Mesendoderm (in vitro differentiated cells): ENCODE results near the gene PSMA5.

Source experiments
- DNase-seq: peaks from one replicate; pipeline ENCODE4 v3.0.0; 2013
- H2AK5ac ChIP-seq: 2 replicates; pipeline ENCODE4 v1.6.1; 2013; ENCODE audit warnings: low read length, inconsistent platforms
- H2BK120ac ChIP-seq: 2 replicates; pipeline ENCODE4 v1.6.1; 2013; ENCODE audit warnings: low read depth, mild to moderate bottlenecking, low read length, moderate library complexity, mixed read lengths
- H2BK15ac ChIP-seq: replicated peaks from 2 replicates; pipeline ENCODE4 v1.6.1; 2013; ENCODE audit warnings: low read depth, mild to moderate bottlenecking, moderate library complexity
- H2BK5ac ChIP-seq: 2 replicates; pipeline ENCODE4 v1.6.1; 2013; ENCODE audit warnings: low read length, inconsistent platforms
- H3K18ac ChIP-seq: 2 replicates; pipeline ENCODE4 v1.6.1; 2013; ENCODE audit warnings: mild to moderate bottlenecking, low read length, mixed read lengths
- H3K23ac ChIP-seq: one replicate; pipeline ENCODE4 v1.6.1; 2013; ENCODE audit warnings: low read length
- H3K27ac ChIP-seq: 2 replicates; pipeline ENCODE4 v1.5.1; 2013; ENCODE audit warnings: low read depth, mild to moderate bottlenecking, inconsistent platforms, low read length, moderate library complexity
- H3K27me3 ChIP-seq: 2 replicates; pipeline ENCODE4 v1.6.1; 2013; ENCODE audit warnings: low read length, control low read depth, mild to moderate bottlenecking, inconsistent platforms; ENCODE audit not compliant: insufficient read depth, poor library complexity
- H3K36me3 ChIP-seq: 2 replicates; pipeline ENCODE4 v1.6.1; 2013; ENCODE audit warnings: low read length, inconsistent platforms; ENCODE audit not compliant: control insufficient read depth, insufficient read depth
- H3K4ac ChIP-seq: one replicate; pipeline ENCODE4 v1.6.1; 2013; ENCODE audit warnings: low read depth, mild to moderate bottlenecking, low read length, moderate library complexity
- H3K4me1 ChIP-seq: 2 replicates; pipeline ENCODE4 v1.6.1; 2013; ENCODE audit warnings: low read depth, low read length, inconsistent platforms; ENCODE audit not compliant: control insufficient read depth
- H3K4me2 ChIP-seq: 2 replicates; pipeline ENCODE4 v1.6.1; 2013; ENCODE audit warnings: low read length
- H3K4me3 ChIP-seq: 2 replicates; pipeline ENCODE4 v1.5.1; 2013; ENCODE audit warnings: mild to moderate bottlenecking, low read length
- H3K56ac ChIP-seq: one replicate; pipeline ENCODE4 v1.6.1; 2013; ENCODE audit warnings: low read length
- H3K79me1 ChIP-seq: 2 replicates; pipeline ENCODE4 v1.6.1; 2013; ENCODE audit warnings: low read length, inconsistent platforms
- H3K79me2 ChIP-seq: 2 replicates; pipeline ENCODE4 v1.6.1; 2013; ENCODE audit warnings: mild to moderate bottlenecking, low read length; ENCODE audit not compliant: control insufficient read depth, insufficient read depth
- H3K9ac ChIP-seq: 2 replicates; pipeline ENCODE4 v1.6.1; 2013; ENCODE audit warnings: low read length, inconsistent platforms
- H4K5ac ChIP-seq: one replicate; pipeline ENCODE4 v1.6.1; 2013; ENCODE audit warnings: low read length
- H4K8ac ChIP-seq: one replicate; pipeline ENCODE4 v1.6.1; 2013; ENCODE audit warnings: low read depth, mild to moderate bottlenecking, control low read depth, low read length, moderate library complexity
- WGBS: extraction: QIAGEN DNeasy Blood & Tissue Kit; methylation state at CpG from one replicate; pipeline ENCODE4 v1.1.7; 2013; ENCODE audit warnings: low lambda C conversion rate, missing lambda C conversion rate; ENCODE audit not compliant: insufficient coverage; ENCODE audit errors: extremely low coverage; 5-methylcytosine and 5-hydroxymethylcytosine counted together

The PSMA5 gene

DNA sequence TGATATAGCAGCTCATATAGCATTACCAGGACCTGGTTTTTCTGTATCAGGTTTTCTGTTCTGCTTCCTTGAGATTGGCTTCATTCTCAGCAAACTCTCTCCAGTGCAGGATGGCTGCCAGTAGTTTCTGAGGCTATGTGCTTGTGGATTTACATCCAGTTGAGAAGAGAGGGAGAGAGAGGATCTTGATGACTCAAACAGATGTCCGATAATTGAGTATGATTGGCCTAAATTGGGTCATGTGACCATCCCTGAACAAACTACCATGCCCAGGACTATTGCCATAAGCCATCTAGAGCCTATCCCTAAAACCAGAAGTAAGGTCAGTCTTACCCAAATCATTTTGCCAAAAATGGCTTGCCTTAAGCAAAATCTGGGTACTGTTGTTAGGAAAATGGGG lies 18.1 kb upstream of the PSMA5 start:
- no peak overlapping the region for H2BK15ac ChIP-seq
- no peak overlapping the region for H3K18ac ChIP-seq
- H3K4me3 ChIP-seq, result no peak overlapping the region
- H3K27me3 ChIP-seq, result peaks cover 2% of the 10 kb centered on the region
- H3K4me1 ChIP-seq, result no peaks in the 10 kb centered on the region
- WGBS, result no CpG with 5 or more reads among the region's 1 CpG
- no peak overlapping the region for H2AK5ac ChIP-seq
- H2BK120ac ChIP-seq, result no peak overlapping the region
- no peak for DNase-seq
- no peak overlapping the region for H3K9ac ChIP-seq
- no peaks in the 10 kb centered on the region for H3K36me3 ChIP-seq
- no peak overlapping the region for H3K4me2 ChIP-seq
- H3K23ac ChIP-seq, result no peak overlapping the region
- no peak overlapping the region for H3K27ac ChIP-seq
- H3K56ac ChIP-seq, result no peak overlapping the region
- no peak overlapping the region for H4K5ac ChIP-seq
- H2BK5ac ChIP-seq, result no peak overlapping the region
- H3K79me1 ChIP-seq, result no peaks in the 10 kb centered on the region
- no peak overlapping the region for H4K8ac ChIP-seq
- no peak overlapping the region for H3K4ac ChIP-seq
- H3K79me2 ChIP-seq, result no peaks in the 10 kb centered on the region

DNA sequence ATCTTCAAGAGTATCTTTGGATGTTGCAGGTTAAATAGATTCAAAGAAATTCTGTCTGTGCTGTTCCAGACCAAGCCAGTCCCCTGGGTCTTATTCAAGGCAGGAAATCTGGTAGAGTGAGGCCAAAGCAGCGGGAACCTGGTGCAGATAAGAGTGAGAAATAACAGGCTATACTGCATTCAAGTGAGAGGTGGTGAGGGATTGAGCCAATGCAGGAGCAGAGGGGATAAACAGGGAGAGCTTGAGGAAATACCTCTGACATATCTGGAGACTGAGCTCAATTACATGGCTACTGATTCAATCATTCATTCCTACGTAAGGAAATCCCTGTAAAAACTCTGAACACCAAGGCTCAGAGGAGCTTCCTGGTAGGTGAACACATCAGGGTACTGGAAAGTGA lies 17.2 kb upstream of the PSMA5 start:
- Histone ChIP-seq H3K4ac (no peak overlapping the region), H3K79me1 (no peaks in the 10 kb centered on the region), H3K36me3 (no peaks in the 10 kb centered on the region), H3K4me2 (no peak overlapping the region), H3K23ac (no peak overlapping the region), H2BK15ac (no peak overlapping the region), H3K79me2 (no peaks in the 10 kb centered on the region), H2BK120ac (no peak overlapping the region), H4K8ac (no peak overlapping the region), H3K56ac (no peak overlapping the region), H3K27me3 (peaks cover 2% of the 10 kb centered on the region), H4K5ac (no peak overlapping the region), H3K18ac (no peak overlapping the region), H2BK5ac (no peak overlapping the region), H2AK5ac (no peak overlapping the region), H3K4me1 (no peaks in the 10 kb centered on the region), H3K4me3 (no peak overlapping the region), H3K9ac (no peak overlapping the region), H3K27ac (no peak overlapping the region)
- DNase-seq, result peak; percentile 13
- WGBS, result no CpG with 5 or more reads among the region's 2 CpGs

DNA sequence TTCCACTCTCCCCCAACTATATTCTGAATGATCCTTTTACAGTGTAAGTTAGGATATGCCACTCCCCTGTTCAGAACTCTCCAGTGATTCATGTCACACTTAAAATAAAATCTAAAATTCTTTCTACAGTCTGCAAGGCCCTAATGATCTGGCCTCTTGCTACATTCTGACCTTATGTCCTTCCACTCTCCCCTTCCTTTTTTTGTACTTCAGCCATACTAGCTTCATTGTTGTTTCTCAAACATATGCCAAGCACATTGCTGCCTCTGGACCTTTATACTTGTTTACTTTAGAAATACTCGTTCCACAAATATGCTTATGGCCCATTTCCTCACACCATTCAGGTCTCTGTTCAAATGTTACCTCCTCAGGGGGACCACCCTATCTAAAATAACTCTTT lies 14.8 kb upstream of the PSMA5 start:
- H2AK5ac ChIP-seq, result no peak overlapping the region

DNA sequence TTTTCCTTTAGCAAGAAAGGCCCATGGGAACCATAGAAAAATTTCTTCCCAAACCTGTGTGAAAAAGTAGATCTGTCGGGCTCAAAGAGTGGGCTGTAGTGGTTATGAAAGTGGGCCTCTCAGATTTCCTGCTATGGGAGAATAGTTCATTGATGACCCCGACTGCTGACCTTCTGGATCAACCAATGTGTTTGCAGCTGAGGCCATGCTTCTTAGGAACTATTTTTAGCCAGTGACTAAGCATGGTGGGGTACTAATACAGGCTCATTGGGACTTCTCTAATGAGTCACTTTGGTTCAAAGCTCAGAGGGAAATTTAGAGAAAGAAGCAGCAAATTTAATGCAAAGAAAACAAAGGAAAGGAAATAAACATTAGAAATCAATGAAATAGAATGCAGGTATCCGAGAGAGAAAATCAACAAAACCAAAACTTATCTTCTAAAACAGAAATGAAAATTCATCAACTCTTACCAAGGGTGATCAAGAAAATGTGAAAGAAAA lies 12.6 kb upstream of the PSMA5 start:
- Histone ChIP-seq H2AK5ac (no peak overlapping the region), H3K4me2 (no peak overlapping the region), H3K4ac (no peak overlapping the region), H3K27ac (no peak overlapping the region), H3K79me2 (no peaks in the 10 kb centered on the region), H3K23ac (no peak overlapping the region), H2BK5ac (no peak overlapping the region), H2BK120ac (no peak overlapping the region), H3K79me1 (no peaks in the 10 kb centered on the region), H3K36me3 (no peaks in the 10 kb centered on the region), H3K9ac (no peak overlapping the region), H3K18ac (no peak overlapping the region), H3K56ac (no peak overlapping the region), H2BK15ac (no peak overlapping the region), H3K4me3 (no peak overlapping the region), H4K8ac (no peak overlapping the region), H3K4me1 (no peaks in the 10 kb centered on the region), H3K27me3 (peaks cover 2% of the 10 kb centered on the region), H4K5ac (no peak overlapping the region)
- DNase-seq, result no peak
- no CpG with 5 or more reads among the region's 3 CpGs for WGBS

More for the DNA sequence above, 14.8 kb upstream of the PSMA5 start:
- H2BK15ac ChIP-seq, result no peak overlapping the region
- no peak overlapping the region for H4K8ac ChIP-seq
- no peak overlapping the region for H3K9ac ChIP-seq
- H3K56ac ChIP-seq, result no peak overlapping the region
- no peak overlapping the region for H4K5ac ChIP-seq
- no peaks in the 10 kb centered on the region for H3K4me1 ChIP-seq
- H3K4ac ChIP-seq, result no peak overlapping the region
- no peak overlapping the region for H3K18ac ChIP-seq
- DNase-seq, result no peak
- no peak overlapping the region for H3K27ac ChIP-seq
- H3K23ac ChIP-seq, result no peak overlapping the region
- no peak overlapping the region for H3K4me2 ChIP-seq
- no peak overlapping the region for H2BK120ac ChIP-seq
- no peaks in the 10 kb centered on the region for H3K79me1 ChIP-seq
- WGBS, result no CpG with 5 or more reads among the region's 1 CpG
- no peaks in the 10 kb centered on the region for H3K79me2 ChIP-seq
- no peak overlapping the region for H2BK5ac ChIP-seq
- no peak overlapping the region for H3K4me3 ChIP-seq
- H3K36me3 ChIP-seq, result no peaks in the 10 kb centered on the region
- H3K27me3 ChIP-seq, result peaks cover 2% of the 10 kb centered on the region

GRCh38 chr1:109434484-109434883 lies 8.2 kb upstream of the PSMA5 start:
- Histone ChIP-seq H2BK5ac (no peak overlapping the region), H3K4me3 (no peak overlapping the region), H3K27me3 (no peaks in the 10 kb centered on the region), H3K4me1 (no peaks in the 10 kb centered on the region), H3K23ac (no peak overlapping the region), H3K4ac (no peak overlapping the region), H3K18ac (no peak overlapping the region), H3K56ac (no peak overlapping the region), H4K5ac (no peak overlapping the region), H3K36me3 (no peaks in the 10 kb centered on the region), H4K8ac (no peak overlapping the region), H2BK120ac (no peak overlapping the region), H3K4me2 (no peak overlapping the region), H3K79me2 (no peaks in the 10 kb centered on the region), H2BK15ac (no peak overlapping the region), H2AK5ac (no peak overlapping the region), H3K27ac (no peak overlapping the region), H3K9ac (no peak overlapping the region), H3K79me1 (no peaks in the 10 kb centered on the region)
- DNase-seq, result no peak
- whole genome bisulfite sequencing, result no CpG with 5 or more reads among the region's 1 CpG

DNA sequence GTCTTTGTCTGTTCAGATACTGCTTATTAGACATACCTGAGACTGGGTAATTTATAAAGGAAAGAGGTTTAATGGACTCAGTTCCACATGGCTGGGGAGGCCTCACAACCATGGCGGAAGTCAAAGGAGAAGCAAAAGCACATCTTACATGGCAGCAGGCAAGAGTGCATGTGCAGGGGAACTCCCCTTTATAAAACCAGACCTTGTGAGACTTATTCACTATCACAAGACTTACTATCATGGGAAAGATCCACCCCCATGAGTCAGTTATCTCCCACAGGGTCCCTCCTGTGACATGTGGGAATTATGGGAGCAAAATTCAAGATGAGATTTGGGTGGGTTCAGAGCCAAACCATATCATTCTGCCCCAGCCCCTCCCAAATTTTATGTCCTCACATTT lies 7.1 kb upstream of the PSMA5 start:
- DNase-seq, result no peak
- H4K8ac ChIP-seq, result no peak overlapping the region
- H3K36me3 ChIP-seq, result no peaks in the 10 kb centered on the region
- no peak overlapping the region for H3K18ac ChIP-seq
- no peak overlapping the region for H3K27ac ChIP-seq
- WGBS, result no CpG with 5 or more reads among the region's 1 CpG
- H4K5ac ChIP-seq, result no peak overlapping the region
- no peak overlapping the region for H3K56ac ChIP-seq
- no peaks in the 10 kb centered on the region for H3K79me1 ChIP-seq
- H3K4ac ChIP-seq, result no peak overlapping the region
- H3K27me3 ChIP-seq, result no peaks in the 10 kb centered on the region
- H3K4me2 ChIP-seq, result no peak overlapping the region
- H2BK120ac ChIP-seq, result no peak overlapping the region
- no peaks in the 10 kb centered on the region for H3K79me2 ChIP-seq
- no peaks in the 10 kb centered on the region for H3K4me1 ChIP-seq
- no peak overlapping the region for H2BK5ac ChIP-seq
- no peak overlapping the region for H3K9ac ChIP-seq
- no peak overlapping the region for H3K4me3 ChIP-seq
- no peak overlapping the region for H2AK5ac ChIP-seq
- no peak overlapping the region for H3K23ac ChIP-seq
- no peak overlapping the region for H2BK15ac ChIP-seq
